ENCODE measurements around the gene SRSF6. TPM values are rescaled to one million over a fixed set of nuclear protein-coding genes. Genes with fewer than 3 reads are reported as not detected.
A peak's percentile ranks its signal among the peaks of the same experiment; 100 is the strongest.
"Not testable (repeated sequence)": the region's sequence is repeated elsewhere in the genome, so short reads cannot be mapped to it uniquely, and the experiment has no call there.

The SRSF6 gene
- total RNA-seq, 1 experiment from 2014 or later = 77.3 TPM

DNA sequence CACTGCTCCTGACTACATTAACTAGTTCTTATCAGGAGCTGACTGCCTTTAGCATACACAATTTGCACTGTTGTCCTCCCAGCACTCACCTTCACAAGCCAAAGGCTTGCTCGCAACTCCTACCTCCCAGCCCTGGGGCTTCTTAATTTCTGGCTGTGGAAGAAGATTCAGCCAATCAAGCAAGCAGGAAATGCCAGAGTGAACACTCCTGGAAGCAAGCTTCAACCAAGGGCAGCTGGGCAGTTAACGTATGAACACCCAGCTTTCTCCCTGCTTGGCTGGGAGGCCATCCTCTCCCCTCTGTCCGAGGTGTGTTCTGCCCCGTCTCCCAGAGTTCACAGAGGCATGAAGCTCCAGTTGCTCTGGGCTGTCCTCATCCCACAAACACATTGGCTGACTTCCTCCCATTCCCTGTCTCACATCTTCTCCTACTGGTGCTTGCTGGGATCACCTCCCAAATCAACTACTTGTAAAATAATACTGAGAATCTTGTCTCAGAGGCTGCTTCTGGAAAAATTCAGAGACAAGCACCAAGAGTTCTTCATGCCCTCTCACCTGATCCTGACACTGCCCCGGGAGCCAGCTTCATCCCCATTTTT, 15.3 kb upstream of the SRSF6 start:
- CTCF ChIA-PET = interaction anchor here (0.6 to 0.7 kb wide), 2 partner anchors 250 to 403 kb away, joined by 5 to 12 read pairs; no protein-coding TSS in a partner anchor
- no peaks in the 10 kb centered on the region for H3F3A ChIP-seq (ENCODE audit: low read length, unreplicated experiment)
- peak overlapping the region; percentile 31 for H2AFZ ChIP-seq (ENCODE audit: low read length)
- DNase-seq (peak; percentile 37), ATAC-seq (peak; percentile 61)
- POLR2A ChIA-PET (ENCODE audit: unreplicated experiment) = no interaction called here
- H3K79me2 ChIP-seq (ENCODE audit: low read length) = no peaks in the 10 kb centered on the region
- H3K9ac ChIP-seq (ENCODE audit: low read length) = no peak overlapping the region
- BruUV-seq (replicated peaks) = no TSS peak
- H3K36me3 ChIP-seq (ENCODE audit: low read depth, low read length) = no peaks in the 10 kb centered on the region
- no peaks in the 10 kb centered on the region for H3K9me2 ChIP-seq (replicated peaks; ENCODE audit: low read length)
- no peak overlapping the region for H3K4me2 ChIP-seq (ENCODE audit: low read length)
- TF ChIP-seq, protein P1, sequence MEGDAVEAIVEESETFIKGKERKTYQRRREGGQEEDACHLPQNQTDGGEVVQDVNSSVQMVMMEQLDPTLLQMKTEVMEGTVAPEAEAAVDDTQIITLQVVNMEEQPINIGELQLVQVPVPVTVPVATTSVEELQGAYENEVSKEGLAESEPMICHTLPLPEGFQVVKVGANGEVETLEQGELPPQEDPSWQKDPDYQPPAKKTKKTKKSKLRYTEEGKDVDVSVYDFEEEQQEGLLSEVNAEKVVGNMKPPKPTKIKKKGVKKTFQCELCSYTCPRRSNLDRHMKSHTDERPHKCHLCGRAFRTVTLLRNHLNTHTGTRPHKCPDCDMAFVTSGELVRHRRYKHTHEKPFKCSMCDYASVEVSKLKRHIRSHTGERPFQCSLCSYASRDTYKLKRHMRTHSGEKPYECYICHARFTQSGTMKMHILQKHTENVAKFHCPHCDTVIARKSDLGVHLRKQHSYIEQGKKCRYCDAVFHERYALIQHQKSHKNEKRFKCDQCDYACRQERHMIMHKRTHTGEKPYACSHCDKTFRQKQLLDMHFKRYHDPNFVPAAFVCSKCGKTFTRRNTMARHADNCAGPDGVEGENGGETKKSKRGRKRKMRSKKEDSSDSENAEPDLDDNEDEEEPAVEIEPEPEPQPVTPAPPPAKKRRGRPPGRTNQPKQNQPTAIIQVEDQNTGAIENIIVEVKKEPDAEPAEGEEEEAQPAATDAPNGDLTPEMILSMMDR (conservative IDR thresholded peaks at IDR 0.05; ENCODE audit: low read depth, low read length) = no peak; the same call in 1 of the 2 replicates
- TF ChIP-seq EZH2phosphoT487 (IDR thresholded peaks at IDR 0.05; ENCODE audit: borderline replicate concordance, low read length) = no peak
- TF ChIP-seq EZH2 (IDR thresholded peaks at IDR 0.05; ENCODE audit: low read length, unreplicated experiment) = no peak
- no peaks in the 10 kb centered on the region for H3K9me3 ChIP-seq (ENCODE audit: low read length)
- H3K4me3 ChIP-seq (ENCODE audit: low read length) = no peak overlapping the region
- no peaks in the 10 kb centered on the region for H3K4me1 ChIP-seq (ENCODE audit: insufficient read depth, low read length)
- H4K20me1 ChIP-seq (ENCODE audit: low read length) = no peaks in the 10 kb centered on the region
- H3K27me3 ChIP-seq (ENCODE audit: low read length) = peaks cover 5% of the 10 kb centered on the region; the same call in 1 of the 2 replicates
- H3K27ac ChIP-seq (ENCODE audit: low read length) = no peak overlapping the region
- intact Hi-C loops (cut with micrococcal nuclease) = no loop called here

DNA sequence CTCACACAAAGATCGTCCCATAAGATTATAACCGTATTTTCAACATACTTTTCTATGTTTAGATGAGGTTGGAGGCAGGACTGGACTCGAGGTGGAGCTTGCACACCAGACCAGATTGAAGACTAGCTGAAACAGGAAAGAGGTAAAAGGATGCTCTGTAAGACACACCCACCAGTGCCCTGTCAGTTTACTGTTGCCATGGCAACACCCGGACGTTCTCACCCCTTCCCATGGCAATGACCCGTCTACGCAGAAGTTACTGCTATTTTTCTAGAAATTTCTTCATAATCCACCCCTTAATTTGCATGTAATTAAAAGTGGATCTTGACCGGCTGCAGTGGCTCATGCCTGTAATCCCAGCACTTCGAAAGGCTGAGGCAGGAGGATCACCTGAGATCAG, 13.6 kb upstream of the SRSF6 start:
- no peaks in the 10 kb centered on the region for H3K79me2 ChIP-seq (ENCODE audit: low read length)
- DNase-seq (no peak), ATAC-seq (no peak)
- H3K4me1 ChIP-seq (ENCODE audit: insufficient read depth, low read length) = no peaks in the 10 kb centered on the region
- no peak overlapping the region for H3K9ac ChIP-seq (ENCODE audit: low read length)
- no peak overlapping the region for H3K4me3 ChIP-seq (ENCODE audit: low read length)
- TF ChIP-seq EZH2 (IDR thresholded peaks at IDR 0.05; ENCODE audit: low read length, unreplicated experiment) (no peak), EZH2phosphoT487 (IDR thresholded peaks at IDR 0.05; ENCODE audit: borderline replicate concordance, low read length) (no peak)
- TF ChIP-seq, protein P1 (conservative IDR thresholded peaks at IDR 0.05; ENCODE audit: low read depth, low read length) = no peak
- BruUV-seq (replicated peaks) = no TSS peak
- no peak overlapping the region for H3K4me2 ChIP-seq (ENCODE audit: low read length)
- ChIA-PET POLR2A (ENCODE audit: unreplicated experiment) (interaction anchor here (0.6 kb wide), 1 partner anchor 70 kb away, joined by 4 read pairs; no protein-coding TSS in a partner anchor), CTCF (interaction anchor here (0.5 kb wide), 2 partner anchors 147 to 253 kb away, joined by 5 to 9 read pairs; partner anchors contain the start of gene IFT52)
- no peaks in the 10 kb centered on the region; the same call in 1 of the 2 replicates for H3K27me3 ChIP-seq (ENCODE audit: low read length)
- H3F3A ChIP-seq (ENCODE audit: low read length, unreplicated experiment) = no peaks in the 10 kb centered on the region
- intact Hi-C loops (cut with micrococcal nuclease) = no loop called here
- H3K9me3 ChIP-seq (ENCODE audit: low read length) = no peaks in the 10 kb centered on the region
- H3K27ac ChIP-seq (ENCODE audit: low read length) = no peak overlapping the region
- no peaks in the 10 kb centered on the region for H4K20me1 ChIP-seq (ENCODE audit: low read length)
- H3K36me3 ChIP-seq (ENCODE audit: low read depth, low read length) = no peaks in the 10 kb centered on the region
- H2AFZ ChIP-seq (ENCODE audit: low read length) = no peak overlapping the region
- no peaks in the 10 kb centered on the region for H3K9me2 ChIP-seq (replicated peaks; ENCODE audit: low read length)

GRCh38 chr20:43446361-43446879, 11.3 kb upstream of the SRSF6 start:
- Histone ChIP-seq H3K4me3 (ENCODE audit: low read length) (no peak overlapping the region), H2AFZ (ENCODE audit: low read length) (no peak overlapping the region), H3K9ac (ENCODE audit: low read length) (no peak overlapping the region), H3K9me3 (ENCODE audit: low read length) (no peaks in the 10 kb centered on the region), H3K4me2 (ENCODE audit: low read length) (no peak overlapping the region), H3K9me2 (replicated peaks; ENCODE audit: low read length) (no peaks in the 10 kb centered on the region), H3K4me1 (ENCODE audit: insufficient read depth, low read length) (no peaks in the 10 kb centered on the region), H3K79me2 (ENCODE audit: low read length) (no peaks in the 10 kb centered on the region), H3K27ac (ENCODE audit: low read length) (no peak overlapping the region), H4K20me1 (ENCODE audit: low read length) (no peaks in the 10 kb centered on the region), H3K36me3 (ENCODE audit: low read depth, low read length) (no peaks in the 10 kb centered on the region), H3F3A (ENCODE audit: low read length, unreplicated experiment) (no peaks in the 10 kb centered on the region), H3K27me3 (ENCODE audit: low read length) (no peaks in the 10 kb centered on the region; the same call in 1 of the 2 replicates)
- DNase-seq (no peak), ATAC-seq (no peak)
- TF ChIP-seq, protein P1 (conservative IDR thresholded peaks at IDR 0.05; ENCODE audit: low read depth, low read length) = no peak
- TF ChIP-seq EZH2phosphoT487 (IDR thresholded peaks at IDR 0.05; ENCODE audit: borderline replicate concordance, low read length) (no peak), EZH2 (IDR thresholded peaks at IDR 0.05; ENCODE audit: low read length, unreplicated experiment) (no peak)
- CTCF ChIA-PET = interaction anchor here (0.6 kb wide), 1 partner anchor 599 kb away, joined by 6 read pairs; no protein-coding TSS in a partner anchor
- BruUV-seq (replicated peaks) = no TSS peak
- intact Hi-C loops (cut with micrococcal nuclease) = loop anchor here (5.0 kb wide), 1 partner anchor 646 kb away; no protein-coding TSS in a partner anchor
- POLR2A ChIA-PET (ENCODE audit: unreplicated experiment) = no interaction called here

- not testable (repeated sequence) for H3F3A ChIP-seq (ENCODE audit: low read length, unreplicated experiment); ATAC-seq; DNase-seq; H3K4me3 ChIP-seq (ENCODE audit: low read length); H3K4me1 ChIP-seq (ENCODE audit: insufficient read depth, low read length); H3K36me3 ChIP-seq (ENCODE audit: low read depth, low read length); H3K79me2 ChIP-seq (ENCODE audit: low read length); H3K9me2 ChIP-seq (replicated peaks; ENCODE audit: low read length); H3K9me3 ChIP-seq (ENCODE audit: low read length); H3K9ac ChIP-seq (ENCODE audit: low read length); H3K27me3 ChIP-seq (ENCODE audit: low read length); H4K20me1 ChIP-seq (ENCODE audit: low read length); H2AFZ ChIP-seq (ENCODE audit: low read length); H3K27ac ChIP-seq (ENCODE audit: low read length); BruUV-seq (replicated peaks)
- peak overlapping the region; percentile 43 for H3K4me2 ChIP-seq (ENCODE audit: low read length)
- POLR2A ChIA-PET (ENCODE audit: unreplicated experiment) = interaction anchor here (0.6 kb wide), 1 partner anchor 80 kb away, joined by 3 read pairs; no protein-coding TSS in a partner anchor
- intact Hi-C loops (cut with micrococcal nuclease) = loop anchor here (5.0 kb wide), 1 partner anchor 644 kb away; no protein-coding TSS in a partner anchor
- CTCF ChIA-PET = interaction anchor here (0.6 to 1.3 kb wide), 9 partner anchors 9 to 1567 kb away, joined by 3 to 12 read pairs (median 4); no protein-coding TSS in a partner anchor
These were observed 9.3 kb upstream of the SRSF6 start for GRCh38 chr20:43448431-43448747.
